Activated T-helper 1 cell treated with Interleukin-2 at 50 U/mL for 16 hours (primary cell): ENCODE data around the gene PLCE1.

ENCODE experiments used
- DNase-seq: peaks from one replicate; pipeline ENCODE4 v3.0.0-alpha.2; 2020; ENCODE audit warnings: low read depth

Gene PLCE1

DNA sequence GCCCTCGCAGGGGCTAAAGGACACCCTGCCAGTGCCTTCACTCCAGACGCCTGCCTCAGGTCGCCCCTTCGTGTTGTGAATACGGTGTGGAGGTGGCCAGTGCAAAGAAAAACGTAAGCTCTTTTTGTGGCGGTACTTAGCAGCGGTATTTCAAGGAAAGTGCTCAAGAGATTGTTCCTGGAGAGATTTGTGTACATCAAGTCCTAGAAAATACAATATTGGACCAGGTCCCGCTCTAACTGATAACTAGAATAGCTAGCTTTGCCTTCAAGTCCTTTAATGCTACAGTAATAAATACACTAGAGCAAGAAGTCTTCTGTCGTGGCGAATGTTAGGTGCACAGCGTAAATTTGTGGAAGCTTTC is 689 bp downstream of the PLCE1 start:
- no peak for DNase-seq

DNA sequence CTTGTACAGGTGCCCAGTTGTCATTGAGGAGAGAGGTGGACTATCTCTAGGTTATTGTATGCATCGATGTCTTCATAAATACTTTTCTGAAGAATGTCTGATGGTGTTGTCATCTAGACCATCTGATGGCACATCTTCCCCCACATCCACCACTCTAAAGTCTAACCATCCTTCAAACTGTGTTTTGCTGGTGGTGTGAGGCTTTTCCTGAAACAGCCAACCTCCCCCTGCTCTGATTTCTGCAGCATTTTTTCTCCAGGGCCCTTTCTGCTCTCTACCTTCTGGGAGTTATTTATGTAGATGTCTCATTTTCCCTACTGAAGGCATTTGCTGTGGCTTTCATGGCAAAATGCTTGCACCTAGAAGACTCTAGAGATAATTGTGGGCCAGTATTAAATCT is 1.5 kb downstream of the PLCE1 start:
- no peak for DNase-seq

DNA sequence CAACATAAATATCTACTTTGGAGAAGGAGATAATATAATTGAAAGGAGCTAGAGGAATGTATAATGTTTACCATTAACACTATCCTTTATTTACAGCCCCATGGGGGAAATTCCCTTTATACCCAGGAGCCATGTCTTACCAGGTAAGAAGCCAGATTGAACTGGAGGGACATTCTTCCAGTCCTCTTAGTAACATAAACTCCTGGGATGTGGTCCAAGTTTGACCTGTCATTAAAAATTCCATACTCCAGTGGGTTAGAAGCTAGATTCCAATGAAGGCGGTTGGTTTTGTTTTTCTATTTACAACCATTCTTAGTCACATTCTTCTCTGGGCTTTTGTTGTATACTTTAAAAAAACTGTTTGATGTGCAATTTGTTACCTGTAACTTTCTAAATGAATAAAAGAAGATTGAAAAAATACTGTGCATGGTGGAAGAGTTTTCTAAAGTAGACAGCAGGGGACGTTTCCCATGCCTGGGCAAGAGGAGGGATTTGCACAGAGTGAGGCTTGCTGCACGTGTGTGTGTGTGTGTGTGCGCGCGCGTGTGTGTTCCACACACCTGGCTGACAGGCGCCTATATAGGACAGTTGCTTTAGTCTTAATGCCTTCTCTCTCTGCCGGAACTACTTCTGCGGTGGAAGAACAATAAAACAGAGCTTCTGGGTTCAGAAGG is 2.0 kb downstream of the PLCE1 start:
- no peak for DNase-seq

DNA sequence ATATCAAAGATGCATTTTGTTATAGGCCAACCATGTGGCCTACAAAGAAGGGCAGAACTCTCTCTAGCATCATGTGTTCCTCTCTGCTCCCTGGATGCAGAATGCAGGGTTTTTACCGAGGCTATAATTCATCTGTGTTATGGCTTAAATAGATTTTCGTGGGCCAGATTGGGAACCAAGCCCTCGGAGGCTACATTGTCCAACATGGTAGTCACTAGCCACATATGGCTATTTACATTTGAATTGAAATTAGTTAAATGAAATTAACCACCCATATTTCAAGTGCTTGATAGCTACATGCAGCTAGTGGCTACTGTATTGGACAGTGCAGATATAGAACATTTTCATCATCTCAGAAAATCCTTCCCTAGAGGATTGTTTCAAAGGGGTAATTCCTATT is 2.8 kb downstream of the PLCE1 start:
- DNase-seq: no peak

DNA sequence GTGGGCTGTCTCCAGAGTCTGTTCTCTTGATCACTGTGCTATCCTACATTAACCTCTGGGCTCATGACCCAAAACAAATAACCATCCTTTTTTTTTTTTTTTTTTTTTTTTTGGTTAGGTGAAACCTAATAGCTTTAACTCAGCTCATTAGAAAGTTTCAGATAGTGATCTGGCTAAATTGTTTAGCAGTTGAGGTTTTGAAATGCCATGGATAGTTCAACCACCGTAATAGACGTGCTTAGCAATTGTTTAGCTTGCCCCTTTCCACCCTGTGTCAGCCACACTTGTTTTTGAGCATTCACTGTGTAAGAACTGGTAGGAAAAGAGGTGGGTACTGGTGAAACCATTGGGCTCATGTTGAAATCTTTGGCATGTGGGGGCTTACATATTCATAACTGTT is 3.8 kb downstream of the PLCE1 start:
- no peak for DNase-seq

DNA sequence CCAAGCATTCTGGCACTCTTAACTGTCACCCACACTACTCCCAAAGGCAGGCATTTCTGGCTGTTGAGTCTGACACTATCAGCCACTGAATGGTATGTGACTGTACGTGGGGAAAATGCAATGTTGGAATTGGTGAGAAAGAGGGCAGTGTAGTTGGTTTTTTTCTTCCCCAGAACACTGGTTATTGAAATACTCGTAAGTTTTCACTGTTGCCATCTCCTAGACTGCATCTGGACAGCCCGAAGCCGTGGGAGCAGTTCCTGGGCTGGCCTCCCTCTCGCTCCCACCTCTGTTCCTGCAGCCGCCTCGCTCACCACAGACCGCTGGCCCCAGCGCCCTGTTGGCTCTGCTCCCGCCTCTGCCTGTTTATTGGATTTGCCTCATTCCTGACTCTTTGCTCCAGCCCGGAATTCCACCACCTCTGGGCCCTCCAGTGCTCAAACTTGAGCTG is 5.7 kb downstream of the PLCE1 start:
- no peak for DNase-seq

DNA sequence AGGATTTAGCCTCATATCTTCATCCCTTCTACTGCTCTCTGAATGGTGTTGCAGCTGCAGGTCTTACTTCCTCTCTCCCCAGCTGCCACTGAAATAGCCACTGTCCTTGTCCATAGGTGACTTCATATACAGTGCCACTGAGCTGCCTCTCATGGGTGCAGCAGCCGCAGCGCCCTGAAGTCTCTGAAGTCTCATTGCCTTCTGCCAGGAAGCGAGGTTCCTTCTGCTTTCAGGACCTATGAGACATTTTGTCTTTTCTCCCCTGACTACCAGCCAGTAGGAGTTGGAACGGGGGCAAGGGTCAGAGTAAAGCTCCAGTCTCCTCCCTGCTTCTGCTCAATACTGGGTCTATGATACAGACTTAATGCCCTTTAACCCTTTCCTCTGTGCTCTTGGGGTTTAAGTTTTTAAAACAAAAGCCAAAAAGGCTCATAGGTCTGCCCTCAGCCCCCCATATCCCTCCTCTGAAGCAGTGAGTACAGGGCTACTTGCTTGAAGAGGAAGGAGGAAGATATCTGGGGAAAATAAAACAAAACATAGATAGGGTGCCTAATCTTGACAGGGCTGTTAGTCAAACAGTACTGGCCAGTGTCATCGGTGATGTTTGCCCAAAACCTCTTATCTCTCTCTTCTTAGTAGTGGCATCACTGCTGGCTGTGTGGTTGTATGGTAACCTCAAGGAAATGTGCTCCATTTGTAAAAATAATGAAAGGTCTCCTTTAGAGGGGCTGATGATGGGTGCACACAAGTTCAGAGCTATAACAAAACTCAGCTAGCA is 7.1 kb downstream of the PLCE1 start:
- DNase-seq: no peak

DNA sequence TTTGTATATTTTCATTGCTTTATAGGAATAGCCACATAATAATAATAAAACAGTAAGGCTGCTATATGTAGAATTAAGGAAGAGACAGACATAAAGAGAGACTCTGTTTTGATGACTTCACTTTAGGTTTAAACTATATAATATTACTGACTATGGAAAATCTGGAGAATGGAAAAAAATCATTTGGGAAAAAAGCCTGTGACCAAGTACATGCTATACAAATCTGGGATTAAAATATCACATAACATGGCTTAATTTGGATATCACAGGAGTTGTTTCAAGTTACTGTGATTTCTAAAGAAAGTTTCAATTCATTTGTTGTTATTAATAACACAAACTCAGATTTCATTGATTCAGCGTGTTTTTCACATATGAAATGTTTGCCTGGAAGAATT is 7.7 kb downstream of the PLCE1 start:
- DNase-seq: no peak

DNA sequence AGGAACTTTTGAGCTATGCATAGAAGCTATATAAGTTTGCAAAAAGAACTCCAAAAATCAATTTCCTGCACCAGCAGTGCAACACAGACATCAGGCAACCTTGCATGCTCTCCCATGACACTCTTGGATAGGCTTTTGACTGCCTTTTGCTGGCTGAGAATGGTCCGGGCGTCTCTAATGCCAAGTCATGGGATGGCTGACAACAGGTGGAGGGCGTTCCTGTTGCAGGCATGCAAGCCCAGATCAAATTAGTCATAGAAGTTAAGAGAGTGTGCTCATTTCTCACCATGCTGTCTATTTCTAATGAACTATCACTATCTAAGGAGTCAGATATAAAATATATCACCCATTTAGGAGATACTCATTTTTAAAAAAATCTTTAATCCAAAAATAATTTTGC is 8.4 kb downstream of the PLCE1 start:
- DNase-seq: no peak

DNA sequence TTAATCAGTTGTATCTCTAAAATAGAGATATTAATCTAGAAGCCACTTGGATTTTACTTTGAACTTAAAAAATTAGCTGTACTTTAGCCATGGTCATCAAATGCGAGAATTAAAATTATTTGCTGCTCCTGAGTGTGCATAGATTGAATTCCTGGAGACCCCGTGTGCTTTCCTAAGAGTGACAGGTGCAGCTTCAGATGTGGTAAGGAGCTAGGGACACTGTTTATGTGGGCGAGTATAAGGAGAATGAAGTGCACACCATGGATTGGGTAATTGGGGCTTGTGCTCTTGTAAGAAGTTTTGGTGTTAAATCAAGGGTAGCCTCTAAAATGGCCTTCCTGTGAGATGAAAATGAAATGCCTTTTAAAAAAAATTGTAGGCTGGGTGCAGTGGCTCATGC is 9.8 kb downstream of the PLCE1 start:
- no peak for DNase-seq

DNA sequence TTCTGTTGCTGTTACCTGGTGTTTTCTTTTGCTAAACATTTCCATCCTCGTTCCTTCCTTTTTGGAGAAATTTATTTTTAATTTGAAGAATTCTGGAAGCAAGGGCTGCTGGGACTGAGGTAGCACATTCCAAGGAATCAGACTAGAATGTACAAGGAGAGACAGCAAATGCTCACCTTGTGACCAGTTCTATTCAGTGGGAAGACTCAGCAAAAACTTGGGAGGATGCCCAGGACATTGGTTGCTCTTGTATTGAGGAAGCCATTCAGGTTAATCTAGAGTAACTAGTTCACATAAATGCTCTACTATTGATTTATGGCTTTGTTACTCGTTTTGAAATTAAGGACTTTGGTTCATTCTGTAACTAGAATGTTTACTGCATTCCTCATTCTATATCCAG is 11.3 kb downstream of the PLCE1 start:
- DNase-seq: no peak

DNA sequence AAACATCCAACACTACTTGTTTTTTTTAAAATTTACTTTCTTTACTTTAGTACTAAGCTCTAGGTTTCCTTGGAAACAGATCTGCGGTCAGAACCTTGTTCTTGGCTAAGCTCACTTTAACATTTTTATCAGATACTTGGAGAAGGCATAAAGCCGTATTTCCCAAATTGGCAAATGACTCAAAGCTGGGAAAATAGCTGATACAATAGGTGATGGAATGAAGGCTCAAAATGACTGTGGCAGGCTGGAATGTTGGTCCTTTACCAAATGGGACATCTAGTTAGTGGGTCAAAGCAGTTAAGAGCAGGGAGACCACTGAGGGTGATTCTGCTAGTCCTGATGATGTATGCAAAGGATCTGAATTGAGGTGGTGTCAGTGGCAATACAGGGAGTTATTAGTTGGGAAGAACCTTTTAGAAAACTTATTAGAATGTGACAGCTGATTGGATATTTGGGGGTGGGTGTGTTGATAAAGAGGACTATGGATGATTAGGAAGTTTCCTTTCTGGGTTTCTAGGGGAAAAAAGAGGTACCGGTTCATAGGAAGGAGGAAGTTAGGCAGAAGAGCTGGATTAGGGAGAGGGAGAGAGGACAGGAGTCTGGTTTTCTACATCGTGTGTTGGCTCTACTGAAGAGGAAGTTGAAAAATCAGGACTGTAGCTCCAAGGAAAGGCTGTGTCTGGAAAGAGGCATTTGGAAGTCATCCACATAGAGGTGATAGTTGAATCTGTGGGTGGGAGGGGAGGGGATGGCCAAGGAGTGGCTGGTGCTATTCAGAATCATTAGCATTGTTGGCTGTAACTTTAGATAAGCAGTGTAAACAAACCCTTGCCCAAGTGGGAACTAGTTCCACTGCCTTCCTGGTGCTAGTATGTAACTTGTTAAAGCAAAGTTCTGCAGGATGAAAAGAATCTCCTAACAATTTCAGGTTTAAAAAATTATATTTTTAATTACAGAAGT is 13.1 kb downstream of the PLCE1 start:
- no peak for DNase-seq

DNA sequence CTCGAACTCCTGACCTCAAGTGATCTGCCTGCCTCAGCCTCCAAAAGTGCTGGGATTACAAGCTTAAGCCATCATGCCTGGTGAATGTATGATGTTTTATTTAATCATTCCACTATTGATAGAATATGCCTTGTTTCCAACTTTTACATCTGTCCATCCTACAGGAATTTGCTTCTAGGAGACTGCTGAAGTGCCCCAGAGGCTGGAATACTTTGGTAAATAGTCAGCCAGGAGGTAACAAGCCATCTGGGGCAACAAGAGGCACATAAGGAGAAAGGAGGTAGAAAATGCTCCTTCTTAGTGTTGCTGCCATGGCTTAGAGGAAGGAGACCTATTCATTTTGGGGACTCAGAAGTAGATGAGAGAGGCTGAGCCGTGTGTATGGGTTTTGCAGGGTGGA is 14.8 kb downstream of the PLCE1 start:
- DNase-seq: no peak

DNA sequence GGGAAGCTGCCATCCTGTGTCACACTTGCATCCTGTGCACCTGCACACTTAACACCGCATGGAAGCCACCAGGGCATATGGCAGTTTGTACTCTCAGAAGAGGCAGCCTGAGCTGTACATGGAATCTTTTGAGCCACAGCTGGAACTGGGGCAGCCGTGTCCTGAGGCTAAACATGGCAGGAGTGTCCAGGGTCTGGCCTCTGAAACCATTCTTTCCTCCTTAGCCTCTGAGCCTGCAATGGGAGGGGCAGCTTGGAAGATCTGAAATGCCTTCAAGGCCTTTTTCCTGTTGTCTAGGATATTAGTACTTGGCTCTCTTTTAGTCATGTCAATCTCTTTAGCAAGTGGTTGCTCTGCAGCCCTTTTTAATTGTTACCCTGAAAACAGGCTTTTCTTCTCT is 16.4 kb downstream of the PLCE1 start:
- no peak for DNase-seq

DNA sequence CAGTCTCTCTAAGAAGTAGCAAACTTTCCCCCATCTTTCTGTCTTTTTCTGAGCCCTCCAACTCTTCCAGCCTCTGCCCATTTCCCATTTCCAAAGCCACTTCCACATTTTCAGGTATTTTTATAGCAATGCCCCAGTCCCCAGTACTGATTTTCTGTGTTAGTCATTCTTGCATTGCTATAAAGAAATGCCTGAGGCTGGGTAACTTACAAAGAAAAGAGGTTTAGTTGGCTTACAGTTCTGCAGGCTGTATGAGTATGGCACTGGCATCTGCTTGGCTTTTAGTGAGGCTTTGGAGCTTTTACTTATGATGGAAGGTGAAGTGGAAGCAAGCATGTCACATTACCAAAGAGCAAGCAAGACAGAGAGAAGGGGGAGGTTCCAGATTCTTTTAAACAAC is 17.2 kb downstream of the PLCE1 start:
- DNase-seq: no peak

DNA sequence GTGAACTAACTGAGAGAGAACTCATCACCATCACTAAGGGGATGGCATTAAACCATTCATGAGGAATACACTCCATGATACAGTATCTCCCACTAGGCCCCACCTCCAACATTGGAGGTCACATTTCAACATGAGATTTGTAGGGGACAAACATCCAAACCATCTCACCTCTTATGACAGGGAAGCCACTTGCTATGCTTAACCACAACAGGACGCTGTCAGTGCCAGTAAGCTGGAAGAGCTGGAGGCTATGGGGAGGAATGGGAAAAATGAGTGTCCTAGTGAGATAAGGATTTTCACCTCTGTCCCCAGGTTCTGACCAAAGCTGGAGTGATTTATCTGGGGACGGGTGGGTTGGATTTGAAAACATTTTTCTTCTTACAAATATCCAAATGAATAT is 17.6 kb downstream of the PLCE1 start:
- DNase-seq: no peak

DNA sequence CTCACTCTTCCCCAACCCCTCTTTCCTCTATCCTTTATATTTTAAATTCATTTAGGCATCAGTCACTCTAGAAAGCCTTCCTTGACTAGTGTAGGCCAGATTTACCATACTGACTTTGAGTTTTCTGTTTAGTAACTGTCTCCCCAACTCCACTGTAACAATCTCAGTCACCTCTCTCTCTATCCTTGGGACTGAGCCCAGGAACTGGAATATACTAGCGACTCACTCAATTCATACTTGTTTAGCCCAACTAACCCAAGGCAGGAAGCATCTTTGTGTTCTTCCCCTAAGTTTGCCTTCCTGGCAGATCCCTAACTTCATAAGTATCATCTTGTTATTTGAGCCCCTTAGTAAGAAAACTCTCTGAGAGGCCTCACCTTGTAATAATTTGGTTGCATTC is 19.1 kb downstream of the PLCE1 start:
- no peak for DNase-seq

DNA sequence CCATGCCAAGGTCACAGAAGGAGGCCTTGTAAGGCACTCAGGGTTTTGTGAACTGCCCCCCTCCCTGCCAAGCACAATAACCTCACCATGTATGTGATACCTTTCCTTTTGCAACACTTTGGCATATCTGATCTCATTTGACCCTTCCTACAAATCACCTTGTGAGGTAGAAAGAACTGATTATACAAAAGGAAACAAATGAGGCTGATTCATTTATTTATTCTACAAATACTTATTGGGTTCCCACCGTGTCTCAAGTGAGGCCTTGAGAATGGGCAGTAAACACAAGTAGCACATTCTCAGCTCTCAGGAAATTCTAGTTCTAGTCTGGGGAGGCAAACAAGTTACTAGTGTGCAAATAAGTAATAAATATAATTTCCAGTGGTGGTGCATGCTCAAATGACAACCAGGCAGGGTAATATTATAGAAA is 19.6 kb downstream of the PLCE1 start:
- no peak for DNase-seq

DNA sequence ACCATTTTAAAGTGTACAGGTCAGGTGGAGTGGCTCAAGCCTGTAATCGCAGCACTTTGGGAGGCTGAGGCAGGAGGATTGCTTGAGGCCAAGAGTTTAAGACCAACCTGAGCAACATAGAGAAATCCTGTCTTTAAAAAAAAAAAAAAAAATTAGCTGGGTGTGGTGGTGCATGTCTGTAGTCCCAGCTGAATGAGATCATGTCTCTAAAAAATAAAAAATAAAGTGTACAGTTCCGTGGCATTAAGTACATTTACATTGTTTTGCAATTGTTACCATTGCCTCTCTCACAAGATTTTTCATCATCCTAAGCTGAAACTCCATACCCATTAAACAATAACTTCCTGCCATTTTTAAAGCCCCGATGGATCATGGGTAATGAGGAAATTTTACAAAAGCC is 20.6 kb downstream of the PLCE1 start:
- DNase-seq: no peak

DNA sequence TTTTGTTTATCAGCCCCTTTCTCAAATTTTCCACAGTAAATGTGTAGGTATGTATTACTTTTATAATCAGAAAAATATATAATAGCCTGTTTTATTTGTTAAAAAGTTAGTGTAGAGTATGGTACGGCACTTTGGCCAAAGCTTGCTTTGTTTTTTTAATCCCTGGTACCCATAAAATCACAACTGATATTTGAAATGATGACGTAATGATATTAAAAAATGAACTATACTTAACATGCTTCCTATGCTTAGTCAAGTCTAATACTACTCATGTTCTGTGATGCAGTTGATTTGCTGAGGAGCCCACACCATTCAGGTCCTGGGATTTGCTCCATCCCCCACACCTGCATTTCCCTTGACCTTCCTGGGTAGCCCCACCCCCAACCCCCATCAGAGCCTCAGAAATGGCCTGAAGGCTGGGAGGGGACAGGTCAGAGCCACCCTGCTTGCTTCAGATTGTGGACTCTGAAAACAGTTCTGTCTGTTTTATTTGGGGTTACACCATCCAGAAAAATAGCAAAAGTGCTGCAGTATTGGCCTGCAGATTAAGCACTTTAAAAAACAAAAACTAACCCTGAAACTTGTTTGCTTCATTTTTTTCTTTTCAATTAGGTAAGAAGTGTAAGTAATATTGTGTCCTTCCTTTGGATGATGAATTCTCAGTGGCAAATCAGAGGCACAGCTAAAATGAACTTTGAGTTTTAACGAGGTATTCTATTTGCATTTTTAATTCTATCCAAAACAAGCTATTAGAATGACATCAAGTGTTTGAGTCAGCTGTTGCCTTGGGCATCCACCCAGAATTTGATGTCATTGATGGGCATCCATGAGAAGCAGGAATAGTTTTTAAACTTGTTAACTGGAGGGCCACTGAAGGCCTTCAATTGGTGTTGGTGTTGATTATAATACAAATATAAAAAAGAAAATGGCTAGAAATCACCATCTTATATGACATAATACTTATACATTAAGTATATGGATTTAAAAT is 23.3 kb downstream of the PLCE1 start:
- DNase-seq: no peak

DNA sequence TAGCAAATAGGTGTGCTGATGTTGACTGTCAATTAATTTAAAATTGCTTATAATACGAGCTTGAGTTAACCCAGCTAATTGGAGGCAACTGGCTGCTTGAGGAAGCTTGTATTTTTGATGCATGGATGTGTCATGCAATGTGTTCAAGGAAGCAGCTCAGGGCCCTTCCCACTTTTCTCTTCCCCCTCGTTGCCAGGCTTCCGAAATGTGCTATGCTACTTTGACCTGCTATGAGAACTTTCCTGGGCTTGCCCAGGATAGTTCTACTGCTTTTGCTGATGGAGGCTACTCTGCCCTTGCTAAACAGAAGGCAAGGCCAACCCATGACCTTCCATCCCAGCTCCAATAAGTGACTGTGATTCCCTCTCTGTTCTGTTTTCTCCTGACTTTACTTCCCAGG is 24.4 kb downstream of the PLCE1 start:
- DNase-seq: no peak

DNA sequence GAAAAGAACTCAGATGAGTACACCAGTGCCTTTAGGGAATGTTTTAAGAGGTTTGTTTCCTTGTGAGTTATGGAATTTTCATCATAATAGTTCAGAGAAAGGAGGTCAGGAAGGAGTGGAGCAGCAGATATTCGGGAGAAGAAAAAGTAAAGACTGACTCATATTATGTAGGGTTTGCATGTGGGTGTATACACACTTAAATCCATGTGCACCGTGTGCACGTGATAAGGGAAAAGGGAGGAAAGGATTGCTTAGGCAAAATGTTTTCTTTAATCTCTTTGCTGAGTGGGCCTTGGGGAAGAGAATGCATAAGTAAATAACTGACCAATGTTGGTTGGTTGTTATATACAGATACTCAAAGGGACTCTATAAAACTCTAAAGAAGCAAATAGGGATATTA is 30.2 kb downstream of the PLCE1 start:
- no peak for DNase-seq
